SK-N-SH (cell line): ENCODE results near the gene NCS1. TPM values are rescaled to one million over a fixed set of nuclear protein-coding genes. Genes with fewer than 3 reads are reported as not detected.

Experiments
- CTCF ChIA-PET: fragments of 300-600, 350-600 bp; formaldehyde crosslinking; extraction: SDS; loops from one replicate; lab custom pipeline; 2021; lab: Yijun Ruan, JAX
- POLR2A ChIA-PET: fragments of 350-600 bp; sonication (Branson Sonifier 250); formaldehyde crosslinking; extraction: SDS; loops from one replicate; lab custom pipeline; 2020; ENCODE audit warnings: antibody characterized with exemption, inconsistent platforms; lab: Yijun Ruan, JAX
- DNase-seq: peaks from one replicate; pipeline ENCODE4 v3.0.0; 2012
- H2AFZ ChIP-seq: fragments of 200-600 bp; sonication (generic); 2 replicates; pipeline ENCODE4 v1.8.1; 2016; ENCODE audit warnings: antibody characterized with exemption, mild to moderate bottlenecking, low read depth
- H3F3A ChIP-seq: fragments of 200-600 bp; sonication (generic); replicated peaks from 2 replicates; pipeline ENCODE3; 2016; ENCODE audit warnings: antibody characterized with exemption, mild to moderate bottlenecking; ENCODE audit not compliant: insufficient read depth
- H3K27ac ChIP-seq, 2 experiments: fragments of 200-500 bp in 1 of 2; fragments of 200-600 bp in 1 of 2; sonication (Bioruptor generic) in 1 of 2; sonication (generic), shearing (Covaris generic) in 1 of 2; 2 replicates each; pipeline versions ENCODE4 v1.5.1 to v1.6.1; 2014 to 2016; ENCODE audit warnings: low read depth in 2 of 2, inconsistent platforms in 1 of 2, low read length in 1 of 2, mild to moderate bottlenecking in 1 of 2, mixed read lengths in 1 of 2
- H3K27me3 ChIP-seq: fragments of 200-600 bp; sonication (generic), shearing (Covaris generic); 2 replicates; pipeline ENCODE4 v1.6.1; 2016; ENCODE audit warnings: mixed run types; ENCODE audit not compliant: insufficient read depth
- H3K36me3 ChIP-seq, 2 experiments: fragments of 200-500 bp in 1 of 2; fragments of 200-600 bp in 1 of 2; sonication (Bioruptor generic) in 1 of 2; sonication (generic) in 1 of 2; replicated peaks in 1 of 2; 2 replicates each; pipeline versions ENCODE3 to v1.5.1; 2014 to 2016; ENCODE audit warnings: low read length in 1 of 2, mild to moderate bottlenecking in 1 of 2; ENCODE audit not compliant: insufficient read depth in 2 of 2, control insufficient read depth in 1 of 2
- H3K4me1 ChIP-seq, 2 experiments: fragments of 200-500 bp in 1 of 2; fragments of 200-600 bp in 1 of 2; sonication (Bioruptor generic) in 1 of 2; sonication (generic), shearing (Covaris generic) in 1 of 2; 2 replicates each; pipeline versions ENCODE4 v1.5.1 to v1.6.1; 2014 to 2016; ENCODE audit warnings: low read depth in 1 of 2, low read length in 1 of 2, mixed run types in 1 of 2; ENCODE audit not compliant: insufficient read depth in 2 of 2, control insufficient read depth in 1 of 2
- H3K4me2 ChIP-seq: fragments of 200-600 bp; sonication (generic), shearing (Covaris generic); 2 replicates; pipeline ENCODE4 v1.6.1; 2017; ENCODE audit warnings: mixed run types
- H3K4me3 ChIP-seq, 2 experiments: fragments of 200-500 bp in 1 of 2; fragments of 200-600 bp in 1 of 2; sonication (Bioruptor generic) in 1 of 2; sonication (generic), shearing (Covaris generic) in 1 of 2; 2 replicates each; pipeline versions ENCODE4 v1.5.1 to v1.8.1; 2014 to 2016; ENCODE audit warnings: low read depth in 2 of 2, inconsistent platforms in 1 of 2, low read length in 1 of 2, mild to moderate bottlenecking in 1 of 2, mixed read lengths in 1 of 2, moderate library complexity in 1 of 2
- H3K79me2 ChIP-seq: fragments of 200-600 bp; sonication (generic); 2 replicates; pipeline ENCODE4 v1.8.1; 2017; ENCODE audit warnings: mild to moderate bottlenecking; ENCODE audit not compliant: insufficient read depth
- H3K9ac ChIP-seq: fragments of 200-600 bp; sonication (generic); 2 replicates; pipeline ENCODE4 v1.6.1; 2017; ENCODE audit warnings: mixed run types
- H3K9me2 ChIP-seq: fragments of 200-600 bp; sonication (generic); 2 replicates; pipeline ENCODE4 v1.6.1; 2017; ENCODE audit warnings: mixed run types
- H3K9me3 ChIP-seq: fragments of 200-600 bp; sonication (generic); 2 replicates; pipeline ENCODE4 v1.6.1; 2017; ENCODE audit warnings: mixed run types, mild to moderate bottlenecking, moderate library complexity
- H4K20me1 ChIP-seq: fragments of 200-600 bp; sonication (generic); 2 replicates; pipeline ENCODE4 v1.6.1; 2017; ENCODE audit warnings: mild to moderate bottlenecking, mixed run types; ENCODE audit not compliant: insufficient read depth
- EZH2phosphoT487 ChIP-seq: fragments of 200-600 bp; sonication (generic); IDR thresholded peaks from 2 replicates; pipeline ENCODE4 v1.6.1; 2017; ENCODE audit warnings: low read depth, mixed run types, mild to moderate bottlenecking, antibody characterized with exemption, moderate library complexity, borderline replicate concordance
- FOXM1 ChIP-seq: IDR thresholded peaks from 2 replicates; pipeline ENCODE4 v1.4.0; 2012; ENCODE audit warnings: low read depth, mild to moderate bottlenecking
- NRF1 ChIP-seq: IDR thresholded peaks from 2 replicates; pipeline ENCODE4 v1.6.1; 2012; ENCODE audit warnings: low read depth, mild to moderate bottlenecking, low read length
- RCOR1 ChIP-seq: fragments of 150-350 bp; IDR thresholded peaks from 2 replicates; pipeline ENCODE4 v1.6.1; 2017; ENCODE audit warnings: antibody characterized with exemption, low read length
- RXRA ChIP-seq: IDR thresholded peaks from 2 replicates; pipeline ENCODE4 v1.4.0; 2012; ENCODE audit warnings: low read depth, mild to moderate bottlenecking, borderline replicate concordance
- TCF12 ChIP-seq: IDR thresholded peaks from 2 replicates; pipeline ENCODE4 v1.4.0; 2012
- WGBS: methylation state at CpG from one replicate; pipeline ENCODE4 v1.1.6; 2017; ENCODE audit warnings: low lambda C conversion rate; 5-methylcytosine and 5-hydroxymethylcytosine counted together
- polyA plus RNA-seq, 3 experiments: library from polyadenylated mRNA; depleted of rRNA; stranded (reverse); fragments of >200 nt; gene quantifications; 2 replicates each; pipeline ENCODE4 v1.2.3, GENCODE V29; 2012
- TF ChIP-seq, protein P1 (sequence below): fragments of 150-350 bp; IDR thresholded peaks from 2 replicates; pipeline ENCODE4 v1.6.1; 2016; ENCODE audit warnings: mild to moderate bottlenecking, low read depth, low read length
- TF ChIP-seq, protein P2 (sequence below): IDR thresholded peaks from 2 replicates; pipeline ENCODE4 v1.4.0; 2012; ENCODE audit warnings: low read depth
- TF ChIP-seq, protein P3 (sequence below): fragments of 150-350 bp; IDR thresholded peaks from 2 replicates; pipeline ENCODE4 v1.6.1; 2017; ENCODE audit warnings: antibody characterized with exemption, low read length, low read depth, borderline replicate concordance

Gene NCS1
- polyA plus RNA-seq, 1 of the 3 experiments (the other 2 are of a cell fraction) = 40.6 TPM

DNA sequence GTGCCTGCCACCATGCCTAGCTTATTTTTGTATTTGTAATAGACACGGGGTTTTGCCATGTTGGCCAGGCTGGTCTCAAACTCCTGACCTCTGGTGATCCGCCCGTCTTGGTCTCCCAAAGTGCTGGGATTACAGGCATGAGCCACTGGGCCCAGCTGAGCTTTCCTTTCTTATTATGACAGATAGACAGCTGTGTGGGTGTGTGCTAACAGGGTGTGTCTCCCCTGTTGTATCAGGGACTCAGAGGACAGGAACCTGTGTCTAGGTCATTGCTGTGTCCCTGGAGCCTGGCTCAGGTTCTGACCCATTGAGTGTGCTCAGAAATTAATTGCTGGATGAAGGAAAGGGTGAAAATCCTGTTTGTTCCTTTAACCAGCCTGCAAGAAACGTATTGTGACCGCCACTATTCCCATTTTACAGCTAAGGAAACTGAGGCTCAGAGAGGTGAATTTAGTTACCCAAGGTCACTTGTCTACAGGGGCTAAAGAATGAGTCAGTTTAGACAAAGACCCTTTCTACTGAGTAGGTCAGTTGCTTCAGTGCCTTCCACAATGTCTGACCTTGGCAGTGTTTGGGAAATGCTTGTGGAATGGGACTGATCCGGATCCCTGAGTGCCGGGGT is 16.8 kb downstream of the NCS1 start (continued):
- TF ChIP-seq, protein P1, sequence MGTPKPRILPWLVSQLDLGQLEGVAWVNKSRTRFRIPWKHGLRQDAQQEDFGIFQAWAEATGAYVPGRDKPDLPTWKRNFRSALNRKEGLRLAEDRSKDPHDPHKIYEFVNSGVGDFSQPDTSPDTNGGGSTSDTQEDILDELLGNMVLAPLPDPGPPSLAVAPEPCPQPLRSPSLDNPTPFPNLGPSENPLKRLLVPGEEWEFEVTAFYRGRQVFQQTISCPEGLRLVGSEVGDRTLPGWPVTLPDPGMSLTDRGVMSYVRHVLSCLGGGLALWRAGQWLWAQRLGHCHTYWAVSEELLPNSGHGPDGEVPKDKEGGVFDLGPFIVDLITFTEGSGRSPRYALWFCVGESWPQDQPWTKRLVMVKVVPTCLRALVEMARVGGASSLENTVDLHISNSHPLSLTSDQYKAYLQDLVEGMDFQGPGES = no peak
- TF ChIP-seq, all 33 proteins: peak for 0

DNA sequence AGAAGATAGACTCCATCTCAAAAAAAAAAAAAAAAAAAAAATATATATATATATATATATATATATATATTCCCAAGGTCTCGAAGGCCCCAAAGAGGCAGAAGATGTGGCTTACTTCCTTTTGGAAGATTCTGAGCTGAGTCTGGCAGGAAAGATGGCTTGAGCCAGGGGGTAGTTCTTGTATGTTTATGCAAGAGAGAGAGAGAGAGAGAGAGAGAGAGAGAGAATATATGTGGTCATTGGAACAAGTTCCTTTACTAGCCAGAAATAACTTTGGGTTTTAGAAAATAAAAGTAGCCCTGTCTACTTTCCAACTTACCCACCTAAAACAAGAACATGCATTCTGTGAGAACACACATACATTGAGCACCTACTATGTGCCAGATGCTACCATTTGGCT is 17.6 kb downstream of the NCS1 start:
- Histone ChIP-seq H3K9me2 (no peaks in the 10 kb centered on the region), H3K36me3 (no peaks in the 10 kb centered on the region), H3K9me3 (no peaks in the 10 kb centered on the region), H3K9ac (no peak overlapping the region), H4K20me1 (peaks cover 97% of the 10 kb centered on the region), H3F3A (peaks cover 3% of the 10 kb centered on the region), H2AFZ (no peak overlapping the region), H3K4me2 (no peak overlapping the region), H3K79me2 (peaks cover 98% of the 10 kb centered on the region), H3K4me1 (peaks cover 46 to 74% of the 10 kb centered on the region in 2 experiments; a peak in 3 of 4 replicates), H3K27ac (no peak overlapping the region; a peak in 1 of 4 replicates), H3K4me3 (no peak overlapping the region), H3K27me3 (no peaks in the 10 kb centered on the region)
- ChIA-PET POLR2A (no interaction called here), CTCF (interaction anchor here (1.6 kb wide), 1 partner anchor 14 kb away, joined by 4 read pairs; no protein-coding TSS in a partner anchor)
- 89% methylated on average over 1 of the region's 1 CpG for WGBS
- no peak for DNase-seq
- TF ChIP-seq EZH2phosphoT487 = no peak
- TF ChIP-seq NRF1 = no peak
- TF ChIP-seq FOXM1 = no peak
- no peak for TF ChIP-seq RXRA
- TF ChIP-seq, protein P2, sequence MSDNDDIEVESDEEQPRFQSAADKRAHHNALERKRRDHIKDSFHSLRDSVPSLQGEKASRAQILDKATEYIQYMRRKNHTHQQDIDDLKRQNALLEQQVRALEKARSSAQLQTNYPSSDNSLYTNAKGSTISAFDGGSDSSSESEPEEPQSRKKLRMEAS = no peak
- TF ChIP-seq, protein P3, sequence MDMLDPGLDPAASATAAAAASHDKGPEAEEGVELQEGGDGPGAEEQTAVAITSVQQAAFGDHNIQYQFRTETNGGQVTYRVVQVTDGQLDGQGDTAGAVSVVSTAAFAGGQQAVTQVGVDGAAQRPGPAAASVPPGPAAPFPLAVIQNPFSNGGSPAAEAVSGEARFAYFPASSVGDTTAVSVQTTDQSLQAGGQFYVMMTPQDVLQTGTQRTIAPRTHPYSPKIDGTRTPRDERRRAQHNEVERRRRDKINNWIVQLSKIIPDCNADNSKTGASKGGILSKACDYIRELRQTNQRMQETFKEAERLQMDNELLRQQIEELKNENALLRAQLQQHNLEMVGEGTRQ = no peak
- TF ChIP-seq RCOR1 = no peak

DNA sequence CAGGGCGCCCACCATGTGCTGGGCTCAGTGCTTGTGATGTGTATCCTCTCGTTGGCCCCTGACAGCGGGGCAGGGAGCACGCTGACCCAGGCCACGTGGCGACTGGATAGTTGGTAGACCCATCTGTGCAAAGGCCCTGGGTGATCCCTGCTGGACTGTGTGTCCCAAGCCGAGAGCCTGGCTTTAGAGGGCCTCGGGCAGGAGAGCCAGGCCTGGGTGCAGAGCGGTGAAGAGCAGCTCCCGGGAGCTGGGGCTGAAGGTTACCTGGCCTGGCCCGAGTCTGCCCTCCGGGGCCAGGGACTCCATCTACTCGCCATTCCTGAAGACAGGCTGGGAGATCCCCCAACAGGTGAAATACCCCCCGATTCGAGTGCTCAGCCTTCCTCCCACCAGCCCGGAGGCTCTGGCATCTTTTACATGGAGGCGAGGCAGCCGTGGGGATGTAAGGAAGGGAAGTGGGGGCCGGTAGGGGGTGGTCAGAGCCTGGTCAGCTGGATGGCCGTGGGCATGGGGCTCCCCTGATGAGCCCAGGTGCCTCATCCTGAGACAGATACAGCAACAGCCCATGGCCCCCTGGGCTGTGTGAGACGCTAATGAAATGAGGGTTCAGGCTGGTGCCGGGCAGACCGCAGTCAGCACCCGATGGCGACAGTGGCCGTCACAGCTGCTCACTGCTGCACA is 19.0 kb downstream of the NCS1 start:
- CTCF ChIA-PET = interaction anchor here (0.8 to 1.6 kb wide), 6 partner anchors 15 to 60 kb away, joined by 3 to 5 read pairs (median 4); no protein-coding TSS in a partner anchor
- DNase-seq = peak; percentile 51
- no peaks in the 10 kb centered on the region for H3K27me3 ChIP-seq
- H4K20me1 ChIP-seq = peaks cover 97% of the 10 kb centered on the region
- H2AFZ ChIP-seq = no peak overlapping the region
- peaks cover 98% of the 10 kb centered on the region for H3K79me2 ChIP-seq
- no peaks in the 10 kb centered on the region for H3K9me2 ChIP-seq
- peaks cover 37 to 77% of the 10 kb centered on the region in 2 experiments for H3K4me1 ChIP-seq
- 88% methylated on average over 11 of the region's 26 CpGs for WGBS
- no peak overlapping the region for H3K4me3 ChIP-seq
- H3K27ac ChIP-seq = peak overlapping the region in 1 of 2 experiments; percentile 83; a peak in 2 of 4 replicates
- H3K4me2 ChIP-seq = no peak overlapping the region
- POLR2A ChIA-PET = no interaction called here
- TF ChIP-seq RCOR1 (no peak), TCF12 (no peak)
- no peak overlapping the region for H3K9ac ChIP-seq
- H3F3A ChIP-seq = no peaks in the 10 kb centered on the region
- no peaks in the 10 kb centered on the region for H3K36me3 ChIP-seq
- no peaks in the 10 kb centered on the region for H3K9me3 ChIP-seq
